ENCODE results near the gene COL12A1.

Gene COL12A1

DNA sequence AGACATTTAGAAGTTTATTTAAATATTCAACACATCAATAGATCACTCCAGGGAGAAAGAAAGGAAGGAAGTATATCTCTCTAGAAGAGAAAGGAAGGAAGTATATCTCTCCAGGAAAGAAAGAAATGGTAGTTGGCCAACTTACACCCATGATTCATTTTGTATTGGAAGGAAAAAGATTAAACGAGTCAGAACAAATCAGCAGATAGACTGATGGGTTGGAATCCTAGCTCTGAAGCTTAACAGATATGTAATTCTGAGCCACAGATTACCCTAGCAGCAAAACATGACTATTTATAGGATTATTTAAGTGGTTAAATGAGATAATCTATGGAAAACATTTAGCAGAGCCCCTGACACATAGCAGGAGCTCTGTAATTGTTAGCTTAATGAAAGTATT is 27.1 kb downstream of the COL12A1 start:
- DNase-seq (ENCODE audit: low read depth, low spot score) = no peak

DNA sequence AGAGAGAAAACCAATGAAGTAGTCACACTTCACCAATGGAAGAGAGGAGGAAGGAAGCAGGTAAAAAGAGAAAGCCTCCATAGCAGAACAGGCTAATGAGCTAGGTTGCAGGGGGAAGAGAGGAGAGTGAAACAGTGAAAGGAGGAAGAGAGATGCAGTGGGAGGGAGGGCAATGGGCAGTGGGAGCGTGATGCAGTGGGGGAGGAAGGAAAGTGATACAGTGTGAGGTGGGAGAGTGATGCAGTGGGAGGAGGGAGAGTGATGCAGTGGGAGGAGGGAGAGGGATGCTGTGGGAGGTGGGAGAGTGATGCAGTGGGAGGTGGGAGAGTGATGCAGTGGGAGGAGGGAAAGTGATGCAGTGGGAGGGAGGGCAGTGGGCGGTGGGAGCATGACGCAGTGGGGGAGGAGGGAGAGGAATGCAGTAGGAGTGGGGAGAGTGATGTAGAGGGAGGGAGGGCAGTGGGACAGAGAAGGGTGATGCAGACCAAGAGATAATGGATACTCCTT is 29.7 kb downstream of the COL12A1 start:
- DNase-seq (ENCODE audit: low read depth, low spot score) = no peak

DNA sequence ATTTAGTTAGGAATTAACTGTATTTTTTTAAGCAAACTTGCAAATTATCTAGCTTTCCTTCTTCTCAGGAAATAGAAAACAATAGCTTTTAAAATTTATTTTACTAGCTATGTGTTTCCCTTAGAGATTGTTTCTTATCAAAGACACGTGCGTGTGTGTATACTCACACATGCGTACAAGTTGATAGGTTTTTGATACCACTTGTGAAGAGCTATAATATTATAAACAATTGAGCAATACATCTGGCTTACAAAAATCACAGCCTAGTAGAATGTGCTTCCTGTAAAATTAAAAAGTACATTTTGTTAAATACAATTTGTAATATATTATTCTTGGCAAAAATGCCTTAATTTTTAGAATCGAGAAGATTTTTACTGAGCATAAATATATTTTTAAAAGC is 33.9 kb downstream of the COL12A1 start:
- DNase-seq (ENCODE audit: low read depth, low spot score) = no peak

DNA sequence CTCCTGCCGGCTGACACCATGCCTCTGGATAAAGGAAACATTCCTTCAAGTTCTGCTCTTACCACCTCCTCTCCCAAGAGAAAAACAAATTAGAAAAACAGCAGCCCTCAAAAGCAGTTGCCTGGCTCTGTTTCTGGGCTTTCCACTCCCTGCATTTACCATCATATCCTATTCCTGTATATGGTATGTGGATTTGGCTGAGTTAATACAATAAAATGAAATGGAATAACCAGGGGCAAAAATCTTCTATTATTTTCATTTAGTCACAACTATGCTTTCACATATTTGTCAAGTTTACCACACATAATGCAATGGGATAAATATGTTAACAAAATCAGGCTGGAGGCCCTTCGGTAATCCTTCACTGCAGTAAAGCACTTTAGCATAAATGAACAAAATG is 34.3 kb downstream of the COL12A1 start:
- DNase-seq (ENCODE audit: low read depth, low spot score) = no peak

GRCh38 chr6:75170691-75171560 is 34.9 kb downstream of the COL12A1 start:
- DNase-seq (ENCODE audit: low read depth, low spot score) = no peak

GRCh38 chr6:75169689-75170586 is 35.9 kb downstream of the COL12A1 start:
- DNase-seq (ENCODE audit: low read depth, low spot score) = no peak

GRCh38 chr6:75167851-75168250 is 38.0 kb downstream of the COL12A1 start:
- no peak for DNase-seq (ENCODE audit: low read depth, low spot score)

GRCh38 chr6:75167325-75167724 is 38.5 kb downstream of the COL12A1 start:
- no peak for DNase-seq (ENCODE audit: low read depth, low spot score)

- DNase-seq (ENCODE audit: low read depth, low spot score) = no peak
Observed at GRCh38 chr6:75166773-75167172, 39.1 kb downstream of the COL12A1 start.

GRCh38 chr6:75166236-75166635 is 39.6 kb downstream of the COL12A1 start:
- DNase-seq (ENCODE audit: low read depth, low spot score) = no peak

- no peak for DNase-seq (ENCODE audit: low read depth, low spot score)
Observed at GRCh38 chr6:75158176-75158575, 47.7 kb downstream of the COL12A1 start.

DNA sequence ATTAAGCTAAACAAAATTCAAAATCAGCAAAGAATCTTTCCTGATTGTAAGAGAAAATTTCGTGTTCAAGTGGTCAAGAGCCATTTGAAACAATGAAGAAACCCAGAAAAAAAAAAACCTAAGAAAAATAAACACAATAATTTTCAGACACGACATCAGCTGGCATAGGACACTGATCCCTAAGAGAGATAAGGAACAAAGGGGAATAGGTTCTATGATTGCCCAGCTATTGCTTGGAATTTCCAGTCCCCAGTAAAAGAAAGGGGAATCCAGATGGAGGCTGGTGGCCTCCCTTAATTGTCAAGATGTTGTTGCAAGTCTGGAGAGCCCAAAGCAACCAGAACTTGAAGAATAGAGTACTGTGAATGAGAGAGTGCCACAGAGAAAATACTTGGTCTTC is 48.5 kb downstream of the COL12A1 start:
- DNase-seq (ENCODE audit: low read depth, low spot score) = no peak

- no peak for DNase-seq (ENCODE audit: low read depth, low spot score)
Observed at GRCh38 chr6:75156186-75156878, 49.5 kb downstream of the COL12A1 start.

DNA sequence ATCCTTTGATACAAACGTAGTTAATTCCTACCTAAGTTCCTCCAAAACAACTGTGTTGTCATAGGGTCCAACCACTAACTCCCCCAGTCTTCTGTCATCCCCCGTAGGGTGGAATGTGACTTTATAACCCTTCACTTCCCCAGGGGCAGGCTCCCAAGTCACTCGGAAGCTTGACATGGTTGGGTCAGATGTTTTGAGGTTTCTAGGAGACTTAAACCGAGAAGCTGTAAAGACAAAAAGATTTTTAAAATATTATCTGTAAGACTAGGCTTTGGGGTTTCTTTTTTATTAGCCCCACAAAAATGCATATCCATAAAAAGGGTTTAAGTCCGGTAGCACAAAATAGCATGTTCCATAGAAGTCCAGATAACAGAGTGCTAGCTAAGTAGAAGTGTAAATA is 50.2 kb downstream of the COL12A1 start:
- no peak for DNase-seq (ENCODE audit: low read depth, low spot score)

DNA sequence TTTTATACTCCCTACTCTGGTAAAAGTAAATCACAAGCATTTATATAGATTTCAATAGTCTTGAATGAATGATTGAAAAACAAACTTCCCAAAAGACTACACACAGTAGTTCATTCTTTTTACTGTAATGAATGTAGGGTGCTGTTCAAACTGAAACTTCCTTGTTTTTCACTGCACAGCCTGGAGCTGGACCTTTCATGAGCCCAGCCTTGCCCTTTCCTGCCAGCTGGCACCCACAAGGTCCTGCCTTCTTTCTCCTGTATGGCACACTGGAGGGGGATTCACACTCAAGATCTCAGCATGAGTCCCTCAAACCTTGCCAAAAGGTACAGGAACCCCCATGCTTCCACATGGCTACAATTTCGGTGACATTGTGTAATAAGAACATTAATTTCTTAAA is 50.9 kb downstream of the COL12A1 start:
- no peak for DNase-seq (ENCODE audit: low read depth, low spot score)

DNA sequence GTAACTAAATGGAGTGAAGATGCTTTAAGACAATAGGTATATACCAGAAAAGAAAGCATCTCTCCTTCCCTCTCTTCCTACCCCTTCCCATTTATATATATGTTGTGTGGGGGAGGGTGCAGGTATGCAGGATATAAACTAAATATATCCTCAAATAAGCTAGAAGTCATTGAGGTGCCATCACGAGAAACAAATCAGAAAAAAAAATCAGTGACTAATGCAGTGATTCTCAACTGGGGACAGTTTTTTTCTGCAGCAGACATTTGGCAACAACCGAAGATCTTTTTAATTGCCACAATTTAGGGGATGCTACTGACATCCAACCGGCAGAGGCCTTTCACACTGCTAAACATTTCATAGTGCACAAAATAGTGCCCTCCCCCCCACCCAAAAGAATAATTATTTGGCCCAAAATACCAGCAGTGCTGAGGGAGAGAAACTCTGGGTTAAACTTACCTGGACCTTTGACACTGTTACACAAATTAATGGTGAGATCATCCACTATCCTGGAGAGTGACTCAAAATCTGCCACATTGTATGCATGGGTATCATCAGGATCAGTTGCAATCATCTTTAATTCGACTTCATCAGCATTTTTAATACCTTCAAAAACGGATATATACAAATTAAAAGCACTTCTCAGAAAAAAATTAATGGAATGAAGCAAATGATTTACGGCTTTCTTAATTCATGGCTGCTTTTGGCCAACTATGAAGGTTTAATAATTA is 55.0 kb downstream of the COL12A1 start:
- no peak for DNase-seq (ENCODE audit: low read depth, low spot score)

- no peak for DNase-seq (ENCODE audit: low read depth, low spot score)
Observed at GRCh38 chr6:75149696-75150095, 56.2 kb downstream of the COL12A1 start.

DNA sequence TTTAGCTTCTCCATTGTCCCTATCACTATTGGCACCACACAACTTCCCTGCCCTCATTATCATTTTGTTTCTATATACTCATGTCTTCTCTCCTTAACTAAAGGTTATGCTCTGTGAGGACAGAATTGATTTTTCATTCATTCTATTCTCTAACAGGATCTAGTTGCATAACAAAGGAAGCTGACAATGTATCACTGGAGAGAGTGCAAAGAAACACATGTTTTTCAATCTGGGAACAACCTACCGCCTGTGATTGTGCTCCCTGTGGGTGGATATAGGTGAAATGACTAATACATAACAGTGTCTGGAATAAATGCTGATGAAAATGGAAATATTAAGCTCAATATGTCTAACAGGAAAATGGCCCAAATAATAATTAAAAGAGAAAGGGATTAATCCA is 56.6 kb downstream of the COL12A1 start:
- DNase-seq (ENCODE audit: low read depth, low spot score) = no peak

- DNase-seq (ENCODE audit: low read depth, low spot score) = no peak
Observed at GRCh38 chr6:75147512-75147911, 58.3 kb downstream of the COL12A1 start.

- no peak for DNase-seq (ENCODE audit: low read depth, low spot score)
Observed at GRCh38 chr6:75145976-75146375, 59.9 kb downstream of the COL12A1 start.

- no peak for DNase-seq (ENCODE audit: low read depth, low spot score)
Observed at GRCh38 chr6:75145211-75145610, 60.6 kb downstream of the COL12A1 start.

Measured in activated naive CD8-positive, alpha-beta T cell treated with anti-CD3 and anti-CD28 coated beads, Interleukin-2, amount 50 U/mL, for 16 hours (primary cell).